H9 (cell line): Measurements from ENCODE around the gene TMEM125. TPM values are rescaled to one million over a fixed set of nuclear protein-coding genes. Genes with fewer than 3 reads are reported as not detected.

ENCODE experiments used
- DNase-seq: peaks from one replicate; pipeline ENCODE4 v3.0.0-alpha.2; 2017
- H2AFZ ChIP-seq: one replicate; pipeline ENCODE4 v1.6.1; 2013; ENCODE audit warnings: mild to moderate bottlenecking, low read length, control low read depth, moderate library complexity
- H2AK5ac ChIP-seq: 2 replicates; pipeline ENCODE4 v1.6.1; 2013; ENCODE audit warnings: low read length, control low read depth, mixed read lengths; ENCODE audit not compliant: insufficient read length
- H2BK120ac ChIP-seq: one replicate; pipeline ENCODE4 v1.6.1; 2013; ENCODE audit warnings: low read depth, mild to moderate bottlenecking, low read length, control low read depth, inconsistent platforms; ENCODE audit not compliant: poor library complexity, severe bottlenecking
- H2BK12ac ChIP-seq: 2 replicates; pipeline ENCODE4 v1.6.1; 2013; ENCODE audit warnings: low read length, control low read depth, mixed read lengths, low read depth; ENCODE audit not compliant: insufficient read length
- H2BK15ac ChIP-seq: 2 replicates; pipeline ENCODE4 v1.6.1; 2013; ENCODE audit warnings: low read depth, low read length, control low read depth
- H2BK20ac ChIP-seq: one replicate; pipeline ENCODE4 v1.6.1; 2013; ENCODE audit warnings: low read depth, mild to moderate bottlenecking, low read length, control low read depth, inconsistent platforms; ENCODE audit not compliant: poor library complexity, severe bottlenecking
- H2BK5ac ChIP-seq: 2 replicates; pipeline ENCODE4 v1.6.1; 2013; ENCODE audit warnings: low read length, control low read depth, mixed read lengths; ENCODE audit not compliant: insufficient read length
- H3K14ac ChIP-seq: 2 replicates; pipeline ENCODE4 v1.6.1; 2013; ENCODE audit warnings: low read length, control low read depth; ENCODE audit not compliant: insufficient read depth
- H3K18ac ChIP-seq: 2 replicates; pipeline ENCODE4 v1.6.1; 2013; ENCODE audit warnings: low read depth, mild to moderate bottlenecking, mixed read lengths, low read length, control low read depth; ENCODE audit not compliant: insufficient read length
- H3K23ac ChIP-seq: 2 replicates; pipeline ENCODE4 v1.6.1; 2013; ENCODE audit warnings: low read length, control low read depth, mixed read lengths, low read depth; ENCODE audit not compliant: insufficient read length
- H3K23me2 ChIP-seq: 2 replicates; pipeline ENCODE4 v1.6.1; 2013; ENCODE audit warnings: low read depth, mild to moderate bottlenecking, mixed read lengths, low read length, control low read depth; ENCODE audit not compliant: insufficient read length, poor library complexity, severe bottlenecking
- H3K27ac ChIP-seq: 2 replicates; pipeline ENCODE4 v1.5.1; 2013; ENCODE audit warnings: low read length, control low read depth, mixed read lengths, low read depth; ENCODE audit not compliant: insufficient read length
- H3K27me3 ChIP-seq: 2 replicates; pipeline ENCODE4 v1.6.1; 2013; ENCODE audit warnings: low read length, control low read depth, inconsistent platforms; ENCODE audit not compliant: insufficient read depth
- H3K4ac ChIP-seq: 2 replicates; pipeline ENCODE4 v1.6.1; 2013; ENCODE audit warnings: low read depth, mild to moderate bottlenecking, control low read depth, inconsistent platforms, low read length, moderate library complexity
- H3K4me1 ChIP-seq: 2 replicates; pipeline ENCODE4 v1.6.1; 2013; ENCODE audit warnings: low read length, control low read depth, inconsistent platforms; ENCODE audit not compliant: insufficient read depth
- H3K4me2 ChIP-seq: 2 replicates; pipeline ENCODE4 v1.6.1; 2013; ENCODE audit warnings: low read length, control low read depth, mixed read lengths; ENCODE audit not compliant: insufficient read length, insufficient read depth
- H3K56ac ChIP-seq: 2 replicates; pipeline ENCODE4 v1.6.1; 2013; ENCODE audit warnings: low read depth, mild to moderate bottlenecking, mixed read lengths, low read length, control low read depth; ENCODE audit not compliant: insufficient read length
- H3K79me1 ChIP-seq: 2 replicates; pipeline ENCODE4 v1.6.1; 2013; ENCODE audit warnings: low read depth, mild to moderate bottlenecking, moderate library complexity, low read length, control low read depth, inconsistent platforms; ENCODE audit not compliant: insufficient read depth, poor library complexity, severe bottlenecking
- H3K79me2 ChIP-seq: 2 replicates; pipeline ENCODE4 v1.6.1; 2013; ENCODE audit warnings: low read length, control low read depth, inconsistent platforms; ENCODE audit not compliant: insufficient read depth
- H3K9ac ChIP-seq: 2 replicates; pipeline ENCODE4 v1.6.1; 2013; ENCODE audit warnings: low read length, control low read depth, mixed read lengths; ENCODE audit not compliant: insufficient read length; ENCODE audit errors: extremely low read depth
- H3K9me3 ChIP-seq: one replicate; pipeline ENCODE4 v1.6.1; 2013; ENCODE audit warnings: low read depth, low read length, inconsistent platforms; ENCODE audit not compliant: control insufficient read depth
- H3T11ph ChIP-seq: one replicate; pipeline ENCODE4 v1.6.1; 2013; ENCODE audit warnings: mild to moderate bottlenecking, low read length, control low read depth, inconsistent platforms
- H4K20me1 ChIP-seq: one replicate; pipeline ENCODE4 v1.6.1; 2013; ENCODE audit not compliant: control insufficient read depth, insufficient read length, insufficient read depth
- H4K5ac ChIP-seq: 2 replicates; pipeline ENCODE4 v1.6.1; 2013; ENCODE audit warnings: low read depth, mild to moderate bottlenecking, mixed read lengths, low read length, control low read depth; ENCODE audit not compliant: insufficient read length
- H4K8ac ChIP-seq: replicated peaks from 2 replicates; pipeline ENCODE4 v1.6.1; 2013; ENCODE audit warnings: low read length, control low read depth, mixed read lengths, low read depth; ENCODE audit not compliant: insufficient read length
- H4K91ac ChIP-seq: 2 replicates; pipeline ENCODE4 v1.6.1; 2013; ENCODE audit warnings: low read depth, mild to moderate bottlenecking, moderate library complexity, mixed read lengths, low read length, control low read depth; ENCODE audit not compliant: insufficient read length
- H3K27ac Mint-ChIP-seq, 3 experiments: 2 replicates in 2 of 3; 3 replicates in 1 of 3; pipeline ENCODE4 v1.8.0; 2020 to 2021; ENCODE audit warnings: mixed read lengths in 3 of 3, mild to moderate bottlenecking in 1 of 3, moderate library complexity in 1 of 3
- H3K27me3 Mint-ChIP-seq: 2 replicates; pipeline ENCODE4 v1.8.0; 2021; ENCODE audit warnings: low read depth, mild to moderate bottlenecking, moderate library complexity, mixed read lengths
- H3K36me3 Mint-ChIP-seq, 3 experiments: 2 replicates in 2 of 3; 3 replicates in 1 of 3; pipeline ENCODE4 v1.8.0; 2020 to 2021; ENCODE audit warnings: low read depth in 3 of 3, mixed read lengths in 3 of 3; ENCODE audit not compliant: insufficient read depth in 1 of 3
- H3K4me1 Mint-ChIP-seq, 2 experiments: 2 replicates each; pipeline ENCODE4 v1.8.0; 2020; ENCODE audit warnings: mixed read lengths in 2 of 2
- H3K4me3 Mint-ChIP-seq, 2 experiments: 2 replicates in 1 of 2; 3 replicates in 1 of 2; pipeline ENCODE4 v1.8.0; 2020 to 2021; ENCODE audit warnings: mild to moderate bottlenecking in 2 of 2, mixed read lengths in 2 of 2, moderate library complexity in 1 of 2
- H3K9me3 Mint-ChIP-seq, 2 experiments: 2 replicates in 1 of 2; 3 replicates in 1 of 2; pipeline ENCODE4 v1.8.0; 2020; ENCODE audit warnings: mild to moderate bottlenecking in 2 of 2, mixed read lengths in 2 of 2, moderate library complexity in 1 of 2
- WGBS: extraction: QIAGEN DNeasy Blood & Tissue Kit; methylation state at CpG from one replicate; pipeline ENCODE4 v1.1.7; 2013; ENCODE audit warnings: missing lambda C conversion rate, low lambda C conversion rate, mixed read lengths; ENCODE audit not compliant: insufficient read length; ENCODE audit errors: extremely low coverage; 5-methylcytosine and 5-hydroxymethylcytosine counted together
- total RNA-seq: library from RNA; stranded (reverse); gene quantifications from 2 replicates; pipeline ENCODE4 v1.2.1, GENCODE V29; 2021
- TF ChIP-seq, protein P1 (sequence below): fragments of 200-600 bp; sonication (generic); conservative IDR thresholded peaks from 3 replicates; pipeline ENCODE4 v1.8.0; 2021; ENCODE audit warnings: antibody characterized with exemption, mild to moderate bottlenecking

The TMEM125 gene
- total RNA-seq, 1 experiment from 2014 or later, result 19.6 TPM

DNA sequence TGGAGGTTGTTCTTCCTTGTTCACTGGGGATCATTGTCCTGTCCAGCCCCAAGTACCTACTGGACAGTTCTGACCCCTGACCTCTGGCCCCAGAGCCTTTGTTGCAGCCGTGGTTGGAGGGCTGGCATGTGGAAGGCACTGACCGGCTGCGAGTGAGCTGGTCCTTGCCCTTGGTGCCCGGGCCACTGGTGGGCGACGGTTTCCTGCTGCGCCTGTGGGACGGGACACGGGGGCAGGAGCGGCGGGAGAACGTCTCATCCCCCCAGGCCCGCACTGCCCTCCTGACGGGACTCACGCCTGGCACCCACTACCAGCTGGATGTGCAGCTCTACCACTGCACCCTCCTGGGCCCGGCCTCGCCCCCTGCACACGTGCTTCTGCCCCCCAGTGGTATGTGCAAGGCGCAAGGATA is 42.4 kb downstream of the TMEM125 start:
- Histone ChIP-seq H3K4me2 (no peak overlapping the region), H3K14ac (no peak overlapping the region; the same call in 1 of the 2 replicates), H3K79me1 (no peaks in the 10 kb centered on the region), H3K9ac (no peak overlapping the region), H3K27me3 (no peaks in the 10 kb centered on the region), H2AFZ (no peak overlapping the region), H2BK5ac (no peak overlapping the region), H4K20me1 (no peaks in the 10 kb centered on the region), H4K5ac (no peak overlapping the region), H4K8ac (no peak overlapping the region), H4K91ac (no peak overlapping the region), H2BK120ac (no peak overlapping the region), H3K4me1 (no peaks in the 10 kb centered on the region), H3K18ac (no peak overlapping the region), H3K23ac (no peak overlapping the region), H2BK20ac (no peak overlapping the region), H2AK5ac (no peak overlapping the region), H2BK15ac (no peak overlapping the region), H3K56ac (no peak overlapping the region), H2BK12ac (no peak overlapping the region), H3K23me2 (no peaks in the 10 kb centered on the region), H3K79me2 (no peaks in the 10 kb centered on the region), H3T11ph (no peak overlapping the region), H3K9me3 (no peaks in the 10 kb centered on the region), H3K4ac (no peak overlapping the region), H3K27ac (no peak overlapping the region)
- no peak for DNase-seq
- TF ChIP-seq, protein P1, sequence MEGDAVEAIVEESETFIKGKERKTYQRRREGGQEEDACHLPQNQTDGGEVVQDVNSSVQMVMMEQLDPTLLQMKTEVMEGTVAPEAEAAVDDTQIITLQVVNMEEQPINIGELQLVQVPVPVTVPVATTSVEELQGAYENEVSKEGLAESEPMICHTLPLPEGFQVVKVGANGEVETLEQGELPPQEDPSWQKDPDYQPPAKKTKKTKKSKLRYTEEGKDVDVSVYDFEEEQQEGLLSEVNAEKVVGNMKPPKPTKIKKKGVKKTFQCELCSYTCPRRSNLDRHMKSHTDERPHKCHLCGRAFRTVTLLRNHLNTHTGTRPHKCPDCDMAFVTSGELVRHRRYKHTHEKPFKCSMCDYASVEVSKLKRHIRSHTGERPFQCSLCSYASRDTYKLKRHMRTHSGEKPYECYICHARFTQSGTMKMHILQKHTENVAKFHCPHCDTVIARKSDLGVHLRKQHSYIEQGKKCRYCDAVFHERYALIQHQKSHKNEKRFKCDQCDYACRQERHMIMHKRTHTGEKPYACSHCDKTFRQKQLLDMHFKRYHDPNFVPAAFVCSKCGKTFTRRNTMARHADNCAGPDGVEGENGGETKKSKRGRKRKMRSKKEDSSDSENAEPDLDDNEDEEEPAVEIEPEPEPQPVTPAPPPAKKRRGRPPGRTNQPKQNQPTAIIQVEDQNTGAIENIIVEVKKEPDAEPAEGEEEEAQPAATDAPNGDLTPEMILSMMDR, result no peak
- no peak overlapping the region for H3K4me3 Mint-ChIP-seq
- no peaks in the 10 kb centered on the region for H3K9me3 Mint-ChIP-seq
- no CpG with 5 or more reads among the region's 19 CpGs for WGBS
- no peaks in the 10 kb centered on the region; a peak in 1 of 4 replicates for H3K4me1 Mint-ChIP-seq
- H3K36me3 Mint-ChIP-seq, result no peaks in the 10 kb centered on the region; a peak in 1 of 7 replicates
- H3K27ac Mint-ChIP-seq, result no peak overlapping the region; a peak in 1 of 7 replicates
- H3K27me3 Mint-ChIP-seq, result peaks cover 11% of the 10 kb centered on the region
